Tibial nerve (tissue), 4 donors: Measurements from ENCODE around the gene OGDH.

ENCODE experiments used
- EP300 ChIP-seq, 2 donors: sonication (generic); formaldehyde crosslinking; IDR thresholded peaks; one replicate each; pipeline ENCODE4 v1.6.1; 2017; ENCODE audit warnings: antibody characterized with exemption in 2 of 2, mild to moderate bottlenecking in 1 of 2
- POLR2A ChIP-seq, 2 donors: fragments of 450-650 bp; IDR thresholded peaks; one replicate each; pipeline ENCODE4 v1.6.1; 2017; ENCODE audit warnings: antibody characterized with exemption in 2 of 2, mild to moderate bottlenecking in 2 of 2, moderate library complexity in 2 of 2
- TF ChIP-seq, protein P1 (sequence below), 5 experiments: fragments of 200-600 bp in 3 of 5; fragments of 450-650 bp in 2 of 5; sonication (generic) in 3 of 5; IDR thresholded peaks; one replicate each; pipeline ENCODE4 v1.5.1; 2016 to 2019; ENCODE audit warnings: antibody characterized with exemption in 5 of 5, mild to moderate bottlenecking in 3 of 5, moderate library complexity in 2 of 5

GRCh38 chr7:44661233-44661632 is 54.8 kb downstream of the OGDH start:
- TF ChIP-seq, protein P1, sequence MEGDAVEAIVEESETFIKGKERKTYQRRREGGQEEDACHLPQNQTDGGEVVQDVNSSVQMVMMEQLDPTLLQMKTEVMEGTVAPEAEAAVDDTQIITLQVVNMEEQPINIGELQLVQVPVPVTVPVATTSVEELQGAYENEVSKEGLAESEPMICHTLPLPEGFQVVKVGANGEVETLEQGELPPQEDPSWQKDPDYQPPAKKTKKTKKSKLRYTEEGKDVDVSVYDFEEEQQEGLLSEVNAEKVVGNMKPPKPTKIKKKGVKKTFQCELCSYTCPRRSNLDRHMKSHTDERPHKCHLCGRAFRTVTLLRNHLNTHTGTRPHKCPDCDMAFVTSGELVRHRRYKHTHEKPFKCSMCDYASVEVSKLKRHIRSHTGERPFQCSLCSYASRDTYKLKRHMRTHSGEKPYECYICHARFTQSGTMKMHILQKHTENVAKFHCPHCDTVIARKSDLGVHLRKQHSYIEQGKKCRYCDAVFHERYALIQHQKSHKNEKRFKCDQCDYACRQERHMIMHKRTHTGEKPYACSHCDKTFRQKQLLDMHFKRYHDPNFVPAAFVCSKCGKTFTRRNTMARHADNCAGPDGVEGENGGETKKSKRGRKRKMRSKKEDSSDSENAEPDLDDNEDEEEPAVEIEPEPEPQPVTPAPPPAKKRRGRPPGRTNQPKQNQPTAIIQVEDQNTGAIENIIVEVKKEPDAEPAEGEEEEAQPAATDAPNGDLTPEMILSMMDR (IDR thresholded peaks at IDR 0.05) = no peak
- TF ChIP-seq POLR2A (IDR thresholded peaks at IDR 0.05) (no peak), EP300 (IDR thresholded peaks at IDR 0.05) (no peak)
